ENCODE data around the gene GPR149.
A peak's percentile ranks its signal among the peaks of the same experiment; 100 is the strongest.

Gene GPR149

GRCh38 chr3:154422694-154423093 lies 7.3 kb downstream of the GPR149 start:
- Histone ChIP-seq H3K4me3 (ENCODE audit: low read depth, low read length) (no peak overlapping the region), H3K79me2 (ENCODE audit: control insufficient read depth, insufficient read depth, low read length, unreplicated experiment) (no peaks in the 10 kb centered on the region), H3K4me1 (ENCODE audit: control insufficient read depth, insufficient read depth, low read length, unreplicated experiment) (no peaks in the 10 kb centered on the region), H3K27ac (ENCODE audit: low read depth, low read length) (no peak overlapping the region), H3K36me3 (ENCODE audit: insufficient read depth, low read length) (no peaks in the 10 kb centered on the region), H3K27me3 (ENCODE audit: insufficient read depth, low read length) (peaks cover 24% of the 10 kb centered on the region), H2AFZ (ENCODE audit: low read length, unreplicated experiment) (no peak overlapping the region)

GRCh38 chr3:154421083-154421482 lies 8.9 kb downstream of the GPR149 start:
- Histone ChIP-seq H3K4me3 (ENCODE audit: low read depth, low read length) (no peak overlapping the region), H3K79me2 (ENCODE audit: control insufficient read depth, insufficient read depth, low read length, unreplicated experiment) (no peaks in the 10 kb centered on the region), H3K27me3 (ENCODE audit: insufficient read depth, low read length) (peaks cover 8% of the 10 kb centered on the region), H3K4me1 (ENCODE audit: control insufficient read depth, insufficient read depth, low read length, unreplicated experiment) (no peaks in the 10 kb centered on the region), H3K36me3 (ENCODE audit: insufficient read depth, low read length) (no peaks in the 10 kb centered on the region), H3K27ac (ENCODE audit: low read depth, low read length) (no peak overlapping the region), H2AFZ (ENCODE audit: low read length, unreplicated experiment) (no peak overlapping the region)

- Histone ChIP-seq H3K27ac (ENCODE audit: low read depth, low read length) (no peak overlapping the region), H3K27me3 (ENCODE audit: insufficient read depth, low read length) (peaks cover 5% of the 10 kb centered on the region; the same call in 1 of the 2 replicates), H3K4me1 (ENCODE audit: control insufficient read depth, insufficient read depth, low read length, unreplicated experiment) (no peaks in the 10 kb centered on the region), H3K79me2 (ENCODE audit: control insufficient read depth, insufficient read depth, low read length, unreplicated experiment) (no peaks in the 10 kb centered on the region), H3K36me3 (ENCODE audit: insufficient read depth, low read length) (no peaks in the 10 kb centered on the region), H3K4me3 (ENCODE audit: low read depth, low read length) (no peak overlapping the region), H2AFZ (ENCODE audit: low read length, unreplicated experiment) (no peak overlapping the region)
These were observed 31.7 kb downstream of the GPR149 start for GRCh38 chr3:154398084-154398967.

GRCh38 chr3:154389861-154390260 lies 40.1 kb downstream of the GPR149 start:
- Histone ChIP-seq H2AFZ (ENCODE audit: low read length, unreplicated experiment) (no peak overlapping the region), H3K4me3 (ENCODE audit: low read depth, low read length) (no peak overlapping the region), H3K27me3 (ENCODE audit: insufficient read depth, low read length) (peaks cover 12% of the 10 kb centered on the region; the same call in 1 of the 2 replicates), H3K79me2 (ENCODE audit: control insufficient read depth, insufficient read depth, low read length, unreplicated experiment) (no peaks in the 10 kb centered on the region), H3K36me3 (ENCODE audit: insufficient read depth, low read length) (no peaks in the 10 kb centered on the region), H3K27ac (ENCODE audit: low read depth, low read length) (no peak overlapping the region), H3K4me1 (ENCODE audit: control insufficient read depth, insufficient read depth, low read length, unreplicated experiment) (no peaks in the 10 kb centered on the region)

- peaks cover 15% of the 10 kb centered on the region; the same call in 1 of the 2 replicates for H3K27me3 ChIP-seq (ENCODE audit: insufficient read depth, low read length)
- H3K36me3 ChIP-seq (ENCODE audit: insufficient read depth, low read length) = no peaks in the 10 kb centered on the region
- H3K4me1 ChIP-seq (ENCODE audit: control insufficient read depth, insufficient read depth, low read length, unreplicated experiment) = no peaks in the 10 kb centered on the region
- H3K4me3 ChIP-seq (ENCODE audit: low read depth, low read length) = no peak overlapping the region
- no peak overlapping the region for H3K27ac ChIP-seq (ENCODE audit: low read depth, low read length)
- no peak overlapping the region for H2AFZ ChIP-seq (ENCODE audit: low read length, unreplicated experiment)
- no peaks in the 10 kb centered on the region for H3K79me2 ChIP-seq (ENCODE audit: control insufficient read depth, insufficient read depth, low read length, unreplicated experiment)
These were observed 45.5 kb downstream of the GPR149 start for GRCh38 chr3:154384479-154384878.

- Histone ChIP-seq H3K79me2 (ENCODE audit: control insufficient read depth, insufficient read depth, low read length, unreplicated experiment) (no peaks in the 10 kb centered on the region), H2AFZ (ENCODE audit: low read length, unreplicated experiment) (no peak overlapping the region), H3K27me3 (ENCODE audit: insufficient read depth, low read length) (peaks cover 7% of the 10 kb centered on the region; the same call in 1 of the 2 replicates)
These were observed 51.7 kb downstream of the GPR149 start for GRCh38 chr3:154378311-154378710.

GRCh38 chr3:154367221-154367620 lies 62.8 kb downstream of the GPR149 start:
- Histone ChIP-seq H3K27ac (ENCODE audit: low read depth, low read length) (no peak overlapping the region), H2AFZ (ENCODE audit: low read length, unreplicated experiment) (no peak overlapping the region), H3K4me1 (ENCODE audit: control insufficient read depth, insufficient read depth, low read length, unreplicated experiment) (no peaks in the 10 kb centered on the region), H3K79me2 (ENCODE audit: control insufficient read depth, insufficient read depth, low read length, unreplicated experiment) (no peaks in the 10 kb centered on the region), H3K27me3 (ENCODE audit: insufficient read depth, low read length) (peaks cover 16% of the 10 kb centered on the region; the same call in 1 of the 2 replicates), H3K4me3 (ENCODE audit: low read depth, low read length) (no peak overlapping the region), H3K36me3 (ENCODE audit: insufficient read depth, low read length) (no peaks in the 10 kb centered on the region)

More at GRCh38 chr3:154378311-154378710, 51.7 kb downstream of the GPR149 start:
- no peaks in the 10 kb centered on the region for H3K4me1 ChIP-seq (ENCODE audit: control insufficient read depth, insufficient read depth, low read length, unreplicated experiment)
- no peak overlapping the region for H3K27ac ChIP-seq (ENCODE audit: low read depth, low read length)
- no peak overlapping the region for H3K4me3 ChIP-seq (ENCODE audit: low read depth, low read length)
- no peaks in the 10 kb centered on the region for H3K36me3 ChIP-seq (ENCODE audit: insufficient read depth, low read length)

GRCh38 chr3:154364849-154365248 lies 65.1 kb downstream of the GPR149 start:
- Histone ChIP-seq H3K27me3 (ENCODE audit: insufficient read depth, low read length) (peaks cover 16% of the 10 kb centered on the region; the same call in 1 of the 2 replicates), H3K4me1 (ENCODE audit: control insufficient read depth, insufficient read depth, low read length, unreplicated experiment) (no peaks in the 10 kb centered on the region), H3K79me2 (ENCODE audit: control insufficient read depth, insufficient read depth, low read length, unreplicated experiment) (no peaks in the 10 kb centered on the region), H3K36me3 (ENCODE audit: insufficient read depth, low read length) (no peaks in the 10 kb centered on the region), H2AFZ (ENCODE audit: low read length, unreplicated experiment) (no peak overlapping the region), H3K4me3 (ENCODE audit: low read depth, low read length) (no peak overlapping the region), H3K27ac (ENCODE audit: low read depth, low read length) (no peak overlapping the region)

GRCh38 chr3:154361099-154361498 lies 68.9 kb downstream of the GPR149 start:
- no peaks in the 10 kb centered on the region for H3K79me2 ChIP-seq (ENCODE audit: control insufficient read depth, insufficient read depth, low read length, unreplicated experiment)
- peaks cover 14% of the 10 kb centered on the region; the same call in 1 of the 2 replicates for H3K27me3 ChIP-seq (ENCODE audit: insufficient read depth, low read length)
- H2AFZ ChIP-seq (ENCODE audit: low read length, unreplicated experiment) = no peak overlapping the region
- no peak overlapping the region for H3K27ac ChIP-seq (ENCODE audit: low read depth, low read length)
- no peak overlapping the region for H3K4me3 ChIP-seq (ENCODE audit: low read depth, low read length)
- H3K4me1 ChIP-seq (ENCODE audit: control insufficient read depth, insufficient read depth, low read length, unreplicated experiment) = no peaks in the 10 kb centered on the region
- H3K36me3 ChIP-seq (ENCODE audit: insufficient read depth, low read length) = no peaks in the 10 kb centered on the region

- Histone ChIP-seq H3K4me3 (ENCODE audit: low read depth, low read length) (no peak overlapping the region), H3K4me1 (ENCODE audit: control insufficient read depth, insufficient read depth, low read length, unreplicated experiment) (no peaks in the 10 kb centered on the region), H3K79me2 (ENCODE audit: control insufficient read depth, insufficient read depth, low read length, unreplicated experiment) (no peaks in the 10 kb centered on the region), H3K36me3 (ENCODE audit: insufficient read depth, low read length) (no peaks in the 10 kb centered on the region), H3K27ac (ENCODE audit: low read depth, low read length) (no peak overlapping the region), H2AFZ (ENCODE audit: low read length, unreplicated experiment) (no peak overlapping the region), H3K27me3 (ENCODE audit: insufficient read depth, low read length) (peaks cover 27% of the 10 kb centered on the region)
These were observed 74.0 kb downstream of the GPR149 start for GRCh38 chr3:154356009-154356408.

GRCh38 chr3:154349223-154349622 lies 80.8 kb downstream of the GPR149 start:
- no peaks in the 10 kb centered on the region for H3K4me1 ChIP-seq (ENCODE audit: control insufficient read depth, insufficient read depth, low read length, unreplicated experiment)
- peaks cover 36% of the 10 kb centered on the region for H3K27me3 ChIP-seq (ENCODE audit: insufficient read depth, low read length)
- H3K79me2 ChIP-seq (ENCODE audit: control insufficient read depth, insufficient read depth, low read length, unreplicated experiment) = no peaks in the 10 kb centered on the region
- H3K27ac ChIP-seq (ENCODE audit: low read depth, low read length) = no peak overlapping the region
- H2AFZ ChIP-seq (ENCODE audit: low read length, unreplicated experiment) = peak overlapping the region; percentile 55
- H3K4me3 ChIP-seq (ENCODE audit: low read depth, low read length) = no peak overlapping the region
- H3K36me3 ChIP-seq (ENCODE audit: insufficient read depth, low read length) = no peaks in the 10 kb centered on the region

Measured in ACC112 (cell line).